DOHH2 (cell line): Measurements from ENCODE around the gene LRRC43.

Experiments
- EZH2phosphoT487 ChIP-seq: fragments of 200-600 bp; sonication (generic); IDR thresholded peaks from 2 replicates; pipeline ENCODE4 v1.6.1; 2017; ENCODE audit warnings: borderline replicate concordance, mild to moderate bottlenecking, antibody characterized with exemption, low read length, moderate library complexity, mixed read lengths
- TF ChIP-seq, protein P1 (sequence below): fragments of 200-600 bp; sonication (generic); IDR thresholded peaks from one replicate; pipeline ENCODE4 v1.5.1; 2014; ENCODE audit warnings: antibody characterized with exemption, mild to moderate bottlenecking, low read depth, low read length; ENCODE audit not compliant: poor library complexity, severe bottlenecking

DNA sequence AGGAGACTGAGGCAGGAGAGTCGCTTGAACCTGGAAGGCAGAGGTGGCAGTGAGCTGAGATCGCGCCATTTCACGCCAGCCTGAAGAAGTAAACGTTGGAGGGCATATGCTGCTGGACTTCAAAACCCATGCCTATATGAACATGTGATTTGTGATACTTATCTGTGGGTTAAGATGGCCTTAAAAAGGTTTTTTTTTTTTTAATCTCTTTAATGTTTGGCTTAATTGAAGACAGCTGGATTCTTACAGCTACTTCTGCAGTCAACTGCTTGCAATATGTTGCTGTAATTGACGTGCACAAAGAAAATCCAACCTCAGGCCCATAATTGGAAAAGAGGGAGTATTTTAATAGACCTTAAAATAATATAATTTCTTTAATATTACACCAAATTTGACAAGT is 19.1 kb downstream of the LRRC43 start:
- TF ChIP-seq, protein P1, sequence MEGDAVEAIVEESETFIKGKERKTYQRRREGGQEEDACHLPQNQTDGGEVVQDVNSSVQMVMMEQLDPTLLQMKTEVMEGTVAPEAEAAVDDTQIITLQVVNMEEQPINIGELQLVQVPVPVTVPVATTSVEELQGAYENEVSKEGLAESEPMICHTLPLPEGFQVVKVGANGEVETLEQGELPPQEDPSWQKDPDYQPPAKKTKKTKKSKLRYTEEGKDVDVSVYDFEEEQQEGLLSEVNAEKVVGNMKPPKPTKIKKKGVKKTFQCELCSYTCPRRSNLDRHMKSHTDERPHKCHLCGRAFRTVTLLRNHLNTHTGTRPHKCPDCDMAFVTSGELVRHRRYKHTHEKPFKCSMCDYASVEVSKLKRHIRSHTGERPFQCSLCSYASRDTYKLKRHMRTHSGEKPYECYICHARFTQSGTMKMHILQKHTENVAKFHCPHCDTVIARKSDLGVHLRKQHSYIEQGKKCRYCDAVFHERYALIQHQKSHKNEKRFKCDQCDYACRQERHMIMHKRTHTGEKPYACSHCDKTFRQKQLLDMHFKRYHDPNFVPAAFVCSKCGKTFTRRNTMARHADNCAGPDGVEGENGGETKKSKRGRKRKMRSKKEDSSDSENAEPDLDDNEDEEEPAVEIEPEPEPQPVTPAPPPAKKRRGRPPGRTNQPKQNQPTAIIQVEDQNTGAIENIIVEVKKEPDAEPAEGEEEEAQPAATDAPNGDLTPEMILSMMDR = no peak
- no peak for TF ChIP-seq EZH2phosphoT487
